GM12801 (cell line): ENCODE results near the gene HOXA11.

ENCODE experiments used
- CTCF ChIP-seq: IDR thresholded peaks from one replicate; pipeline ENCODE4 v1.5.1; 2011; ENCODE audit warnings: control low read depth; ENCODE audit not compliant: insufficient read length; ENCODE audit errors: extremely low read depth

Gene HOXA11

GRCh38 chr7:27161214-27161720 lies 23.8 kb downstream of the HOXA11 start:
- TF ChIP-seq CTCF = no peak

- TF ChIP-seq CTCF = no peak
Observed at GRCh38 chr7:27160546-27161213, 24.4 kb downstream of the HOXA11 start.

GRCh38 chr7:27160145-27160545 lies 24.9 kb downstream of the HOXA11 start:
- TF ChIP-seq CTCF = no peak

GRCh38 chr7:27159266-27160144 lies 25.5 kb downstream of the HOXA11 start:
- TF ChIP-seq CTCF = no peak

- no peak for TF ChIP-seq CTCF
Observed at GRCh38 chr7:27158436-27159265, 26.4 kb downstream of the HOXA11 start.

GRCh38 chr7:27157702-27158431 lies 27.2 kb downstream of the HOXA11 start:
- no peak for TF ChIP-seq CTCF
